Natural killer cell (primary cell): ENCODE results near the gene ZBTB9. TPM values are rescaled to one million over a fixed set of nuclear protein-coding genes. Genes with fewer than 3 reads are reported as not detected.
"Not testable (repeated sequence)": the region's sequence is repeated elsewhere in the genome, so short reads cannot be mapped to it uniquely, and the experiment has no call there.

Experiments
- ATAC-seq, 3 donors: fragments of 150-1000 bp in 2 of 3; fragments of 200-7000 bp in 1 of 3; cut with Tn5 transposase; 1 replicate in 1 of 3; 2 replicates in 2 of 3; pipeline ENCODE4 v1.10.0; 2021; ENCODE audit warnings: mild to moderate bottlenecking in 2 of 3, moderate library complexity in 2 of 3
- DNase-seq, 2 donors: peaks; one replicate each; pipeline versions ENCODE4 v3.0.0 to v3.0.0-alpha.2; 2013 to 2021; ENCODE audit warnings: mixed read lengths in 1 of 2
- H3K27ac ChIP-seq: one replicate; pipeline ENCODE4 v1.5.1; 2013; ENCODE audit warnings: mild to moderate bottlenecking, low read length
- H3K27me3 ChIP-seq: one replicate; pipeline ENCODE4 v1.6.1; 2013; ENCODE audit warnings: low read length; ENCODE audit not compliant: control insufficient read depth, insufficient read depth
- H3K36me3 ChIP-seq: one replicate; pipeline ENCODE4 v1.6.1; 2013; ENCODE audit warnings: low read length; ENCODE audit not compliant: control insufficient read depth, insufficient read depth
- H3K4me1 ChIP-seq: one replicate; pipeline ENCODE4 v1.6.1; 2013; ENCODE audit warnings: low read length; ENCODE audit not compliant: control insufficient read depth, insufficient read depth
- H3K4me3 ChIP-seq: one replicate; pipeline ENCODE4 v1.5.1; 2013; ENCODE audit warnings: low read length
- H3K9me3 ChIP-seq: one replicate; pipeline ENCODE4 v1.6.1; 2013; ENCODE audit warnings: low read length; ENCODE audit not compliant: control insufficient read depth, insufficient read depth
- H3K27ac Mint-ChIP-seq, 2 donors: one replicate each; pipeline ENCODE4 v1.8.0; 2022; ENCODE audit warnings: mild to moderate bottlenecking in 2 of 2, mixed read lengths in 2 of 2, moderate library complexity in 1 of 2
- H3K27me3 Mint-ChIP-seq, 2 donors: one replicate each; pipeline ENCODE4 v1.8.0; 2022; ENCODE audit warnings: low read depth in 2 of 2, mixed read lengths in 2 of 2
- H3K36me3 Mint-ChIP-seq: one replicate; pipeline ENCODE4 v1.8.0; 2022; ENCODE audit warnings: mixed read lengths
- H3K4me1 Mint-ChIP-seq, 2 donors: one replicate each; pipeline ENCODE4 v1.8.0; 2022; ENCODE audit warnings: mixed read lengths in 2 of 2
- H3K4me3 Mint-ChIP-seq: one replicate; pipeline ENCODE4 v1.8.0; 2022; ENCODE audit warnings: mild to moderate bottlenecking, moderate library complexity, mixed read lengths
- H3K9me3 Mint-ChIP-seq, 2 donors: one replicate each; pipeline ENCODE4 v1.8.0; 2022; ENCODE audit warnings: mixed read lengths in 2 of 2
- CTCF ChIP-seq: fragments of 200-600 bp; IDR thresholded peaks from one replicate; pipeline ENCODE4 v1.8.0; 2022; ENCODE audit warnings: antibody characterized with exemption
- WGBS: methylation state at CpG from one replicate; pipeline ENCODE4 v1.1.7; 2013; ENCODE audit warnings: missing lambda C conversion rate; ENCODE audit not compliant: insufficient coverage; 5-methylcytosine and 5-hydroxymethylcytosine counted together
- intact Hi-C: fragments of 100-400 bp; cut with micrococcal nuclease; formaldehyde crosslinking; loops from one replicate; pipeline ENCODE4 v1.14.2; 2022
- total RNA-seq, 4 donors: library from RNA; stranded (reverse); fragments of 120-200 nt in 1 of 4; gene quantifications; one replicate each; pipeline versions ENCODE4 v1.2.3 to v1.2.4, GENCODE V29; 2013 to 2022

Gene ZBTB9
- total RNA-seq, 3 donors from 2014 or later (not counting 1 experiment from before 2014, with no cell fraction given) = 3.8 to 5.1 (median 3.9) TPM

GRCh38 chr6:33481192-33481591, 26.8 kb downstream of the ZBTB9 start:
- Mint-ChIP-seq H3K4me1 (no peaks in the 10 kb centered on the region), H3K27me3 (peaks cover 0 to 10% of the 10 kb centered on the region in 2 donors), H3K27ac (no peak overlapping the region), H3K4me3 (no peak overlapping the region), H3K9me3 (no peaks in the 10 kb centered on the region), H3K36me3 (no peaks in the 10 kb centered on the region)
- H3K27me3 ChIP-seq = no peaks in the 10 kb centered on the region
- peak in 1 of 2 donors; percentile 40 for DNase-seq
- no peak overlapping the region for H3K27ac ChIP-seq
- no peaks in the 10 kb centered on the region for H3K36me3 ChIP-seq
- 64% methylated on average over 1 of the region's 1 CpG for WGBS
- H3K9me3 ChIP-seq = no peaks in the 10 kb centered on the region
- no peaks in the 10 kb centered on the region for H3K4me1 ChIP-seq
- intact Hi-C loops = no loop called here
- peak in 2 of 3 donors; percentile 37 to 46 for ATAC-seq
- no peak overlapping the region for H3K4me3 ChIP-seq
- TF ChIP-seq CTCF = no peak

GRCh38 chr6:33482620-33483019, 28.2 kb downstream of the ZBTB9 start:
- H3K27ac Mint-ChIP-seq, DNase-seq, H3K36me3 ChIP-seq, H3K27ac ChIP-seq, H3K9me3 ChIP-seq, H3K27me3 ChIP-seq, H3K4me1 Mint-ChIP-seq, H3K4me3 ChIP-seq, H3K36me3 Mint-ChIP-seq, intact Hi-C loops, H3K4me1 ChIP-seq, H3K9me3 Mint-ChIP-seq, H3K4me3 Mint-ChIP-seq, ATAC-seq: not testable (repeated sequence)
- WGBS = 92% methylated on average over 4 of the region's 5 CpGs
- H3K27me3 Mint-ChIP-seq = peaks cover 0 to 13% of the 10 kb centered on the region in 2 donors

DNA sequence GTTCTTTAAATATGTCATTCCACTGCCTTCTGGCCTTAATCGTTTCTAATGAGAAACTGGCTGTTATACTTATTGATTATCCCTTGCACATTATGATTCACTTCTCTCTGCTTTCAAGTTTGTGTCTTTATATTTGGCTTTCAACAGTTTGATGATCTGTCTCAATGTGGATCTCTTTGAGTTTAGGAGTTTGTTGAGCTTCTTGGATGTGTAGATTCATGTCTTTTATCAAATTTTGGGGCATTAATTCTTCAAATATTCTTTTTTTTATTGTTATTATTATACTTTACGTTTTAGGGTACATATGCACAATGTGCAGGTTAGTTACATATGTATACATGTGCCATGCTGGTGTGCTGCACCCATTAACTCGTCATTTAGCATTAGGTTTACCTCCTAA, 29.3 kb downstream of the ZBTB9 start:
- DNase-seq (no peak), ATAC-seq (no peak)
- H3K36me3 ChIP-seq = no peaks in the 10 kb centered on the region
- TF ChIP-seq CTCF = no peak
- H3K4me1 ChIP-seq = no peaks in the 10 kb centered on the region
- Mint-ChIP-seq H3K4me1 (no peaks in the 10 kb centered on the region), H3K9me3 (no peaks in the 10 kb centered on the region), H3K4me3 (no peak overlapping the region), H3K27me3 (peaks cover 0 to 8% of the 10 kb centered on the region in 2 donors), H3K27ac (no peak overlapping the region), H3K36me3 (no peaks in the 10 kb centered on the region)
- intact Hi-C loops = no loop called here
- H3K27me3 ChIP-seq = peaks cover 4% of the 10 kb centered on the region
- no CpG with 5 or more reads among the region's 3 CpGs for WGBS
- no peak overlapping the region for H3K4me3 ChIP-seq
- H3K9me3 ChIP-seq = no peaks in the 10 kb centered on the region
- H3K27ac ChIP-seq = no peak overlapping the region

- H3K27ac ChIP-seq, H3K4me1 Mint-ChIP-seq, H3K27me3 ChIP-seq, H3K27ac Mint-ChIP-seq, H3K36me3 Mint-ChIP-seq, intact Hi-C loops, ATAC-seq, H3K4me1 ChIP-seq, H3K4me3 Mint-ChIP-seq, H3K9me3 Mint-ChIP-seq, H3K9me3 ChIP-seq, H3K27me3 Mint-ChIP-seq, H3K4me3 ChIP-seq, H3K36me3 ChIP-seq, DNase-seq: not testable (repeated sequence)
- WGBS = 100% methylated on average over 2 of the region's 6 CpGs
Measured at GRCh38 chr6:33484673-33485262, 30.4 kb downstream of the ZBTB9 start.

DNA sequence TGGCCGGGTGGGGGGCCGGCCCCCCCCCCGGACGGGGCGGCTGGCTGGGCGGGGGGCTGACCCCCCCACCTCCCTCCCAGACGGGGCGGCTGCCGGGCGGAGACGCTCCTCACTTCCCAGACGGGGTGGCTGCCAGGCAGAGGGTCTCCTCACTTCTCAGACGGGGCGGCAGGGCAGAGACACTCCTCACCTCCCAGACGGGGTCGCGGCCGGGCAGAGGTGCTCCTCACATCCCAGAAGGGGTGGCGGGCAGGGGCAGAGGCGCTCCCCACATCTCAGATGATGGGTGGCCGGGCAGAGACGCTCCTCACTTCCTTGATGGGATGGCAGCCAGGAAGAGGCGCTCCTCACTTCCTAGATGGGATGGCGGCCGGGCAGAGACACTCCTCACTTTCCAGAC, 31.3 kb downstream of the ZBTB9 start:
- H3K27me3 ChIP-seq, H3K9me3 ChIP-seq, H3K4me1 Mint-ChIP-seq, H3K9me3 Mint-ChIP-seq, intact Hi-C loops, H3K4me3 Mint-ChIP-seq, H3K4me3 ChIP-seq, DNase-seq, H3K27ac Mint-ChIP-seq, H3K27me3 Mint-ChIP-seq, H3K27ac ChIP-seq, ATAC-seq, H3K36me3 ChIP-seq, H3K36me3 Mint-ChIP-seq, H3K4me1 ChIP-seq: not testable (repeated sequence)
- WGBS = 92% methylated on average over 18 of the region's 25 CpGs
